HepG2 (cell line): ENCODE data around the gene RTL5. TPM values are rescaled to one million over a fixed set of nuclear protein-coding genes. Genes with fewer than 3 reads are reported as not detected.

Experiments used
- ATAC-seq: fragments of 200-7000 bp; cut with Tn5 transposase; 3 replicates; pipeline ENCODE4 v1.9.1; 2020; ENCODE audit warnings: mild to moderate bottlenecking, moderate library complexity
- BruUV-seq: library from RNA; stranded (reverse); fragments of 400-500 nt; replicated peaks from 2 replicates; lab custom pipeline; 2021; lab: Mats Ljungman, UMichigan
- CTCF ChIA-PET: fragments of 300-600 bp; formaldehyde crosslinking; extraction: SDS; loops from one replicate; lab custom pipeline; 2021; ENCODE audit warnings: low total read pairs, inconsistent platforms, low intra/inter-chr PET ratio; lab: Yijun Ruan, JAX
- POLR2A ChIA-PET: fragments of 350-600 bp; sonication (Branson Sonifier 250); formaldehyde crosslinking; loops from one replicate; lab custom pipeline; 2020; ENCODE audit warnings: antibody characterized with exemption, inconsistent platforms; lab: Yijun Ruan, JAX
- DNase-seq: peaks from one replicate; pipeline ENCODE4 v3.0.0-alpha.2; 2015; ENCODE audit warnings: low spot score
- FAIRE-seq: peaks from 3 replicates; lab custom pipeline; 2011; peaks lifted over from hg19 to GRCh38; lab: Jason Lieb, UNC
- H2AFZ ChIP-seq: one replicate; pipeline ENCODE4 v1.6.1; 2011; ENCODE audit warnings: low read length, inconsistent platforms
- H3K27ac ChIP-seq: fragments of 300-600 bp; 3 replicates; pipeline ENCODE4 v1.8.0; 2011; ENCODE audit warnings: mixed run types, mild to moderate bottlenecking, mixed read lengths, low read length, inconsistent platforms; ENCODE audit not compliant: insufficient read depth; ENCODE audit errors: extremely low read length
- H3K27me3 ChIP-seq, 2 experiments: fragments of 200-600 bp in 1 of 2; 2 replicates in 1 of 2; 3 replicates in 1 of 2; pipeline versions ENCODE4 v1.6.0 to v1.8.0; 2011; ENCODE audit warnings: low read length in 2 of 2, mild to moderate bottlenecking in 2 of 2, moderate library complexity in 2 of 2, inconsistent platforms in 1 of 2; ENCODE audit not compliant: insufficient read depth in 2 of 2, control insufficient read depth in 1 of 2
- H3K36me3 ChIP-seq, 2 experiments: fragments of 200-600 bp in 1 of 2; replicated peaks in 1 of 2; 2 replicates in 1 of 2; 3 replicates in 1 of 2; pipeline versions ENCODE4 v1.5.1 to v1.8.0; 2011; ENCODE audit warnings: low read length in 2 of 2, inconsistent platforms in 1 of 2; ENCODE audit not compliant: insufficient read depth in 2 of 2, control insufficient read depth in 1 of 2
- H3K4me1 ChIP-seq: 2 replicates; pipeline ENCODE4 v1.5.1; 2012; ENCODE audit warnings: low read length, inconsistent platforms; ENCODE audit not compliant: insufficient read depth
- H3K4me2 ChIP-seq: 2 replicates; pipeline ENCODE4 v1.6.0; 2011; ENCODE audit warnings: low read depth, low read length, inconsistent platforms
- H3K4me3 ChIP-seq, 3 experiments: fragments of 200-600 bp in 1 of 3; sonication (generic), shearing (Covaris generic) in 1 of 3; replicated peaks in 1 of 3; 2 replicates each; pipeline ENCODE4 v1.5.1; 2011 to 2016; ENCODE audit warnings: low read length in 3 of 3, inconsistent platforms in 2 of 3, low read depth in 2 of 3, mild to moderate bottlenecking in 2 of 3, control low read depth in 1 of 3, mixed read lengths in 1 of 3; ENCODE audit not compliant: insufficient read depth in 1 of 3
- H3K79me2 ChIP-seq: one replicate; pipeline ENCODE4 v1.6.1; 2011; ENCODE audit warnings: low read length, inconsistent platforms; ENCODE audit not compliant: insufficient read depth
- H3K9ac ChIP-seq: 2 replicates; pipeline ENCODE4 v1.6.0; 2011; ENCODE audit warnings: mild to moderate bottlenecking, low read depth, low read length, inconsistent platforms; ENCODE audit not compliant: insufficient read depth
- H3K9me3 ChIP-seq: 2 replicates; pipeline ENCODE4 v1.5.1; 2012; ENCODE audit warnings: mild to moderate bottlenecking, low read length
- H4K20me1 ChIP-seq: 2 replicates; pipeline ENCODE4 v1.6.0; 2011; ENCODE audit warnings: inconsistent platforms, mild to moderate bottlenecking, low read length, moderate library complexity; ENCODE audit not compliant: insufficient read depth
- ARNTL ChIP-seq: sonication (generic); formaldehyde crosslinking; IDR thresholded peaks from 2 replicates; pipeline ENCODE4 v1.4.0; 2020; ENCODE audit warnings: mild to moderate bottlenecking, missing genetic modification reagents
- CAMTA2 ChIP-seq: sonication (generic); formaldehyde crosslinking; IDR thresholded peaks from 2 replicates; pipeline ENCODE4 v1.4.0; 2020; ENCODE audit warnings: mild to moderate bottlenecking, missing genetic modification reagents, borderline replicate concordance
- KDM5B ChIP-seq: sonication (generic); formaldehyde crosslinking; IDR thresholded peaks from 2 replicates; pipeline ENCODE4 v1.4.0; 2020; ENCODE audit warnings: missing genetic modification reagents, mild to moderate bottlenecking, borderline replicate concordance
- MXI1 ChIP-seq: IDR thresholded peaks from 3 replicates; pipeline ENCODE4 v1.6.1; 2012; ENCODE audit warnings: low read depth, low read length, inconsistent platforms, borderline replicate concordance
- NCOA1 ChIP-seq: sonication (generic); formaldehyde crosslinking; IDR thresholded peaks from 2 replicates; pipeline ENCODE4 v1.9.0; 2021; ENCODE audit warnings: missing genetic modification reagents
- NPAS2 ChIP-seq: sonication (generic); formaldehyde crosslinking; IDR thresholded peaks from 2 replicates; pipeline ENCODE4 v1.8.0; 2022; ENCODE audit warnings: mild to moderate bottlenecking, missing genetic modification reagents, borderline replicate concordance
- RNF2 ChIP-seq: fragments of 450-650 bp; conservative IDR thresholded peaks from 2 replicates; pipeline ENCODE4 v1.6.1; 2016; ENCODE audit warnings: low read depth
- RXRB ChIP-seq: IDR thresholded peaks from 2 replicates; pipeline ENCODE4 v1.6.1; 2016; ENCODE audit warnings: borderline replicate concordance, missing genetic modification reagents, missing compliant biosample characterization
- SATB2 ChIP-seq: sonication (generic); formaldehyde crosslinking; IDR thresholded peaks from 2 replicates; pipeline ENCODE4 v1.5.0; 2020; ENCODE audit warnings: missing genetic modification reagents
- TCF7L2 ChIP-seq: IDR thresholded peaks from 2 replicates; pipeline ENCODE4 v1.6.1; 2011; ENCODE audit warnings: mild to moderate bottlenecking, low read depth, low read length, moderate library complexity
- ZFP36L2 ChIP-seq: sonication (generic); formaldehyde crosslinking; IDR thresholded peaks from 2 replicates; pipeline ENCODE4 v1.4.0; 2020; ENCODE audit warnings: missing genetic modification reagents
- ZNF138 ChIP-seq: sonication (generic); formaldehyde crosslinking; IDR thresholded peaks from 2 replicates; pipeline ENCODE4 v1.5.0; 2020; ENCODE audit warnings: mild to moderate bottlenecking, low read depth, missing genetic modification reagents
- ZNF251 ChIP-seq: sonication (generic); formaldehyde crosslinking; IDR thresholded peaks from 2 replicates; pipeline ENCODE4 v1.9.0; 2021; ENCODE audit warnings: mild to moderate bottlenecking, missing genetic modification reagents
- WGBS: methylation state at CpG from one replicate; pipeline ENCODE4 v1.1.6; 2017; ENCODE audit warnings: low lambda C conversion rate; 5-methylcytosine and 5-hydroxymethylcytosine counted together
- in situ Hi-C: cut with HindIII; loops from 2 replicates; pipeline ENCODE4 v1.10.0; 2017; ENCODE audit warnings: low pct_unique_long_range_greater_than_20kb; ENCODE audit not compliant: extremely low pct_ligation_motif_present
- intact Hi-C: fragments of 100-400 bp; cut with micrococcal nuclease; formaldehyde crosslinking; loops from one replicate; pipeline ENCODE4 v1.10.0; 2022; ENCODE audit not compliant: unreplicated experiment
- polyA plus RNA-seq, 8 experiments: library from polyadenylated mRNA; depleted of rRNA in 3 of 8; stranded (reverse) in 7 of 8; unstranded in 1 of 8; fragments of >200 nt; fragmentation: Illumina TruSeq in 4 of 8; extraction: Trizol in 4 of 8; gene quantifications; 2 replicates each; pipeline versions ENCODE4 v1.2.1 to v1.2.3, GENCODE V29; 2011 to 2016; ENCODE audit warnings: low read depth in 4 of 8, missing spikeins in 1 of 8, mixed read lengths in 1 of 8; ENCODE audit not compliant: insufficient read depth in 1 of 8
- total RNA-seq, 5 experiments: library from RNA; depleted of rRNA; stranded (reverse); fragments of >200 nt; fragmentation: Illumina TruSeq; extraction: Trizol; gene quantifications; 2 replicates each; pipeline ENCODE4 v1.2.3, GENCODE V29; 2016; ENCODE audit warnings: low read depth in 1 of 5
- TF ChIP-seq, protein P1 (sequence below): sonication (generic); formaldehyde crosslinking; IDR thresholded peaks from 2 replicates; pipeline ENCODE4 v1.4.0; 2020; ENCODE audit warnings: missing genetic modification reagents
- TF ChIP-seq, protein P2 (sequence below): sonication (generic); formaldehyde crosslinking; IDR thresholded peaks from 2 replicates; pipeline ENCODE4 v1.8.0; 2023; ENCODE audit warnings: mild to moderate bottlenecking, missing genetic modification reagents
- TF ChIP-seq, protein P3 (sequence below): sonication (generic); formaldehyde crosslinking; IDR thresholded peaks from 2 replicates; pipeline ENCODE4 v1.5.0; 2020; ENCODE audit warnings: mild to moderate bottlenecking, missing genetic modification reagents

RTL5 gene
- total and polyA plus RNA-seq, 2 of the 13 experiments (the other 11 are each of a cell fraction or from before 2014, with no cell fraction given) = not detected

DNA sequence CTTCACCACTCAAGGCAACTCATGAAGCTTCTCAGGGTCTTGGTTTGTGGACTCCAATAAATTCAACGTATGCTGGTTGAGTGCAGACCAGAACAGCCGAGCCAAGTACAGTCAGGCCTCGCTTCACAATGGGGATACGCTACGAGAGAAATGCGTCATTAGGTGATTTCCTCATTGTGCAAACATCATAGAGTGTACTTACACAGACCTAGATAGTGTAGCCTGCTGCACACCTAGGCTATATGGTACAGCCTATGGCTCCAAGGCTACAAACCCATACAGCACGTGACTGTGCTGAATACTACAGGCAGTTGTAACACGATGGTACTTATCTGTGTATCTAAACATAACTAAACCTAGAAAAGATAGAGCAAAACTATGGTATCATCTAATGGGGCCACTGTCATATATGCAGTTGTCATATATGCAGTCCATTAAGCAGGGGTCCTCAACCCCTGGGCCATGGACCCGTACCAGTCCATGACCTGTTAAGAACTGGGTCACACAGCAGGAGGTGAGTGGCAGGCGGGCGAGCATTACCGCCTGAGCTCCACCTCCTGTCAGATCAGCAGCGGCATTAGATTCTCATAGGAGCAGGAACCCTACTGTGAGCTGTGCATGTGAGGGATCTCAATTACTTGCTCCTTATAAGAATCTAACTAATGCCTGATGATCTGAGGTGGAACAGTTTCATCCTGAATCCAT lies 31.5 kb downstream of the RTL5 start:
- Histone ChIP-seq H3K27ac (no peak overlapping the region), H3K9ac (no peak overlapping the region), H3K4me3 (no peak overlapping the region), H3K36me3 (no peaks in the 10 kb centered on the region), H2AFZ (no peak overlapping the region), H3K4me1 (no peaks in the 10 kb centered on the region), H3K27me3 (no peaks in the 10 kb centered on the region), H3K9me3 (no peaks in the 10 kb centered on the region), H3K79me2 (no peaks in the 10 kb centered on the region), H4K20me1 (no peaks in the 10 kb centered on the region), H3K4me2 (no peak overlapping the region)
- WGBS = no CpG with 5 or more reads among the region's 13 CpGs
- ChIA-PET CTCF (no interaction called here), POLR2A (no interaction called here)
- in situ Hi-C loops (no loop called here), intact Hi-C loops (no loop called here)
- ATAC-seq = no peak
- no peak for DNase-seq
- no peak for FAIRE-seq
- TF ChIP-seq TCF7L2 = no peak
- no peak for TF ChIP-seq MXI1
- TF ChIP-seq RXRB (CRISPR knock-in tag) = no peak
- TF ChIP-seq ZNF251 = no peak
- TF ChIP-seq, protein P1, sequence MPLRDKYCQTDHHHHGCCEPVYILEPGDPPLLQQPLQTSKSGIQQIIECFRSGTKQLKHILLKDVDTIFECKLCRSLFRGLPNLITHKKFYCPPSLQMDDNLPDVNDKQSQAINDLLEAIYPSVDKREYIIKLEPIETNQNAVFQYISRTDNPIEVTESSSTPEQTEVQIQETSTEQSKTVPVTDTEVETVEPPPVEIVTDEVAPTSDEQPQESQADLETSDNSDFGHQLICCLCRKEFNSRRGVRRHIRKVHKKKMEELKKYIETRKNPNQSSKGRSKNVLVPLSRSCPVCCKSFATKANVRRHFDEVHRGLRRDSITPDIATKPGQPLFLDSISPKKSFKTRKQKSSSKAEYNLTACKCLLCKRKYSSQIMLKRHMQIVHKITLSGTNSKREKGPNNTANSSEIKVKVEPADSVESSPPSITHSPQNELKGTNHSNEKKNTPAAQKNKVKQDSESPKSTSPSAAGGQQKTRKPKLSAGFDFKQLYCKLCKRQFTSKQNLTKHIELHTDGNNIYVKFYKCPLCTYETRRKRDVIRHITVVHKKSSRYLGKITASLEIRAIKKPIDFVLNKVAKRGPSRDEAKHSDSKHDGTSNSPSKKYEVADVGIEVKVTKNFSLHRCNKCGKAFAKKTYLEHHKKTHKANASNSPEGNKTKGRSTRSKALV (CRISPR knock-in tag) = no peak
- TF ChIP-seq ARNTL (CRISPR knock-in tag) = no peak
- TF ChIP-seq, protein P2, sequence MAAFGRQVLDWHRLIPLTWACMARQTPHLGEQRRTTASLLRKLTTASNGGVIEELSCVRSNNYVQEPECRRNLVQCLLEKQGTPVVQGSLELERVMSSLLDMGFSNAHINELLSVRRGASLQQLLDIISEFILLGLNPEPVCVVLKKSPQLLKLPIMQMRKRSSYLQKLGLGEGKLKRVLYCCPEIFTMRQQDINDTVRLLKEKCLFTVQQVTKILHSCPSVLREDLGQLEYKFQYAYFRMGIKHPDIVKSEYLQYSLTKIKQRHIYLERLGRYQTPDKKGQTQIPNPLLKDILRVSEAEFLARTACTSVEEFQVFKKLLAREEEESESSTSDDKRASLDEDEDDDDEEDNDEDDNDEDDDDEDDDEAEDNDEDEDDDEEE = no peak
- TF ChIP-seq RNF2 = no peak
- TF ChIP-seq NPAS2 (CRISPR knock-in tag) = no peak
- TF ChIP-seq KDM5B (CRISPR knock-in tag) = no peak
- TF ChIP-seq ZFP36L2 = no peak
- TF ChIP-seq NCOA1 (CRISPR knock-in tag) = no peak
- no peak for TF ChIP-seq CAMTA2 (CRISPR knock-in tag)
- no peak for TF ChIP-seq SATB2 (CRISPR knock-in tag)
- TF ChIP-seq ZNF138 (CRISPR knock-in tag) = no peak
- TF ChIP-seq, protein P3, sequence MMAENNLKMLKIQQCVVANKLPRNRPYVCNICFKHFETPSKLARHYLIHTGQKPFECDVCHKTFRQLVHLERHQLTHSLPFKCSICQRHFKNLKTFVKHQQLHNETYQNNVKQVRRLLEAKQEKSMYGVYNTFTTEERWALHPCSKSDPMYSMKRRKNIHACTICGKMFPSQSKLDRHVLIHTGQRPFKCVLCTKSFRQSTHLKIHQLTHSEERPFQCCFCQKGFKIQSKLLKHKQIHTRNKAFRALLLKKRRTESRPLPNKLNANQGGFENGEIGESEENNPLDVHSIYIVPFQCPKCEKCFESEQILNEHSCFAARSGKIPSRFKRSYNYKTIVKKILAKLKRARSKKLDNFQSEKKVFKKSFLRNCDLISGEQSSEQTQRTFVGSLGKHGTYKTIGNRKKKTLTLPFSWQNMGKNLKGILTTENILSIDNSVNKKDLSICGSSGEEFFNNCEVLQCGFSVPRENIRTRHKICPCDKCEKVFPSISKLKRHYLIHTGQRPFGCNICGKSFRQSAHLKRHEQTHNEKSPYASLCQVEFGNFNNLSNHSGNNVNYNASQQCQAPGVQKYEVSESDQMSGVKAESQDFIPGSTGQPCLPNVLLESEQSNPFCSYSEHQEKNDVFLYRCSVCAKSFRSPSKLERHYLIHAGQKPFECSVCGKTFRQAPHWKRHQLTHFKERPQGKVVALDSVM (CRISPR knock-in tag) = no peak
- BruUV-seq = no TSS peak
